Psoas muscle (tissue), 8 donors: ENCODE measurements around the gene GPX4. TPM values are rescaled to one million over a fixed set of nuclear protein-coding genes. Genes with fewer than 3 reads are reported as not detected.

Experiments
- ATAC-seq, 4 donors: fragments of 200-7000 bp; cut with Tn5 transposase; one replicate each; pipeline ENCODE4 v1.9.1; 2020; ENCODE audit warnings: moderate library complexity in 3 of 4, mild to moderate bottlenecking in 2 of 4
- DNase-seq, 2 donors: peaks; one replicate each; pipeline ENCODE4 v3.0.0-alpha.2; 2020
- H3K27ac ChIP-seq: fragments of 200-600 bp; one replicate; pipeline ENCODE4 v1.8.0; 2022
- H3K27me3 ChIP-seq, 3 donors: fragments of 200-600 bp in 1 of 3; one replicate each; pipeline versions ENCODE4 v1.6.1 to v1.8.0; 2013 to 2022; ENCODE audit warnings: low read length in 2 of 3, mild to moderate bottlenecking in 2 of 3, moderate library complexity in 1 of 3; ENCODE audit not compliant: insufficient read depth in 3 of 3
- H3K36me3 ChIP-seq, 2 donors: fragments of 200-600 bp in 1 of 2; one replicate each; pipeline versions ENCODE4 v1.6.1 to v1.8.0; 2013 to 2022; ENCODE audit warnings: low read depth in 1 of 2, mild to moderate bottlenecking in 1 of 2, moderate library complexity in 1 of 2; ENCODE audit not compliant: insufficient read depth in 1 of 2
- H3K4me1 ChIP-seq: fragments of 200-600 bp; one replicate; pipeline ENCODE4 v1.8.0; 2022
- H3K4me3 ChIP-seq: fragments of 200-600 bp; one replicate; pipeline ENCODE4 v1.8.0; 2022; ENCODE audit warnings: mild to moderate bottlenecking
- H3K9me3 ChIP-seq: fragments of 200-600 bp; one replicate; pipeline ENCODE4 v1.8.0; 2022
- whole genome bisulfite sequencing, 3 donors: extraction: QIAGEN DNeasy Blood & Tissue Kit; methylation state at CpG; one replicate each; pipeline versions ENCODE4 v1.1.6 to v1.1.7; 2013; 5-methylcytosine and 5-hydroxymethylcytosine counted together
- intact Hi-C, 2 donors: fragments of 100-400 bp; cut with DNase I; formaldehyde crosslinking; loops; one replicate each; pipeline versions ENCODE4 v1.11.0 to v1.14.2; 2022
- polyA plus RNA-seq, 3 donors: library from polyadenylated mRNA; stranded (reverse); fragments of 200-250 nt; gene quantifications; one replicate each; pipeline ENCODE4 v1.2.3, GENCODE V29; 2013
- total RNA-seq, 4 donors: library from RNA; stranded (reverse); fragmentation: NEBNext Ultra II Directional in 2 of 4; extraction: Animal tissue kit (Norgen Biotek cat#: 25700) in 2 of 4; gene quantifications; one replicate each; pipeline versions ENCODE4 v1.2.1 to v1.2.4, GENCODE V29; 2021 to 2023
- TF ChIP-seq, protein P1 (sequence below): fragments of 200-600 bp; IDR thresholded peaks from one replicate; pipeline ENCODE4 v1.8.0; 2022; ENCODE audit warnings: antibody characterized with exemption
- donor health status: healthy with polysubstance abuse.
- donor health status: DM: no; HTN: no; CAD: no; lungs with moderate emphysema.
- donor health status: Bipolar disorder and iron deficiency.
- donor health status: healthy.
- donor health status: DM: yes; HTN: yes; CAD: no.
- donor health status: DM: no; HTN: no; CAD: no.
- donor health status: DM: no; HTN: no; CAD: no.
- donor health status: DM: yes; HTN: yes; CAD: no.

The GPX4 gene
- total and polyA plus RNA-seq, 7 donors, result 279 to 762 (median 490) TPM

DNA sequence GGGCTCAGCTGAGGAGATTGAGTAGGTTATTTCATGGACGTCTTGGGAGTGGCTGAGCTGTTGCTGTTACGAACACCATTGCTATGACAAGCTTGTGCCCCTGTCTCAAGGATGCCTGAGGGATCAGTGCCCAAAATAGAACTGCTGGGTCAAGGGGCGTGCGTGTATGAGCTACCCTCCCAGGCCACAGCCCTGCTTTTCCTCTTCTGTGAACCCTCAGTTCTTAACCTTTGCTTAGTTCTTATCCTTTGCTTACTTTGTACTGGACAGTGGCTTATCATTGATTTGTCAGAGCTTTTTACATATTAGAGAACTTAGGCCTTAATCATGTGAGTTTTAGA is 27.8 kb upstream of the GPX4 start:
- H3K4me3 ChIP-seq, result no peak overlapping the region
- H3K27me3 ChIP-seq, result peaks cover 0 to 17% (median 6%) of the 10 kb centered on the region in 3 donors
- WGBS, 3 donors, result 78 to 81% (median 78%) methylated on average over 4 of the region's 4 CpGs
- TF ChIP-seq, protein P1, sequence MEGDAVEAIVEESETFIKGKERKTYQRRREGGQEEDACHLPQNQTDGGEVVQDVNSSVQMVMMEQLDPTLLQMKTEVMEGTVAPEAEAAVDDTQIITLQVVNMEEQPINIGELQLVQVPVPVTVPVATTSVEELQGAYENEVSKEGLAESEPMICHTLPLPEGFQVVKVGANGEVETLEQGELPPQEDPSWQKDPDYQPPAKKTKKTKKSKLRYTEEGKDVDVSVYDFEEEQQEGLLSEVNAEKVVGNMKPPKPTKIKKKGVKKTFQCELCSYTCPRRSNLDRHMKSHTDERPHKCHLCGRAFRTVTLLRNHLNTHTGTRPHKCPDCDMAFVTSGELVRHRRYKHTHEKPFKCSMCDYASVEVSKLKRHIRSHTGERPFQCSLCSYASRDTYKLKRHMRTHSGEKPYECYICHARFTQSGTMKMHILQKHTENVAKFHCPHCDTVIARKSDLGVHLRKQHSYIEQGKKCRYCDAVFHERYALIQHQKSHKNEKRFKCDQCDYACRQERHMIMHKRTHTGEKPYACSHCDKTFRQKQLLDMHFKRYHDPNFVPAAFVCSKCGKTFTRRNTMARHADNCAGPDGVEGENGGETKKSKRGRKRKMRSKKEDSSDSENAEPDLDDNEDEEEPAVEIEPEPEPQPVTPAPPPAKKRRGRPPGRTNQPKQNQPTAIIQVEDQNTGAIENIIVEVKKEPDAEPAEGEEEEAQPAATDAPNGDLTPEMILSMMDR, result no peak
- H3K4me1 ChIP-seq, result peaks cover 3% of the 10 kb centered on the region
- DNase-seq (no peak), ATAC-seq (no peak)
- no peaks in the 10 kb centered on the region for H3K36me3 ChIP-seq
- H3K27ac ChIP-seq, result no peak overlapping the region
- intact Hi-C loops, result no loop called here
- no peaks in the 10 kb centered on the region for H3K9me3 ChIP-seq

GRCh38 chr19:1076951-1077350 is 26.8 kb upstream of the GPX4 start:
- no peaks in the 10 kb centered on the region for H3K4me1 ChIP-seq
- intact Hi-C loops, result no loop called here
- TF ChIP-seq, protein P1, result no peak
- ATAC-seq, result no peak
- DNase-seq, result peak; percentile 63 to 79
- 60% methylated on average over 16 of the region's 16 CpGs for WGBS, 3 donors
- H3K4me3 ChIP-seq, result no peak overlapping the region
- H3K9me3 ChIP-seq, result no peaks in the 10 kb centered on the region
- H3K27me3 ChIP-seq, result peaks cover 0 to 7% (median 4%) of the 10 kb centered on the region in 3 donors
- no peak overlapping the region for H3K27ac ChIP-seq
- no peaks in the 10 kb centered on the region for H3K36me3 ChIP-seq

GRCh38 chr19:1079566-1080111 is 24.2 kb upstream of the GPX4 start:
- TF ChIP-seq, protein P1, result no peak
- DNase-seq (no peak), ATAC-seq (no peak)
- H3K36me3 ChIP-seq, result no peaks in the 10 kb centered on the region
- no peaks in the 10 kb centered on the region for H3K9me3 ChIP-seq
- 83 to 89% (median 86%) methylated on average over 36 to 45 of the region's 45 CpGs for WGBS, 3 donors
- H3K27ac ChIP-seq, result no peak overlapping the region
- peaks cover 0 to 5% (median 0%) of the 10 kb centered on the region in 3 donors for H3K27me3 ChIP-seq
- intact Hi-C loops, result no loop called here
- H3K4me1 ChIP-seq, result no peaks in the 10 kb centered on the region
- no peak overlapping the region for H3K4me3 ChIP-seq

DNA sequence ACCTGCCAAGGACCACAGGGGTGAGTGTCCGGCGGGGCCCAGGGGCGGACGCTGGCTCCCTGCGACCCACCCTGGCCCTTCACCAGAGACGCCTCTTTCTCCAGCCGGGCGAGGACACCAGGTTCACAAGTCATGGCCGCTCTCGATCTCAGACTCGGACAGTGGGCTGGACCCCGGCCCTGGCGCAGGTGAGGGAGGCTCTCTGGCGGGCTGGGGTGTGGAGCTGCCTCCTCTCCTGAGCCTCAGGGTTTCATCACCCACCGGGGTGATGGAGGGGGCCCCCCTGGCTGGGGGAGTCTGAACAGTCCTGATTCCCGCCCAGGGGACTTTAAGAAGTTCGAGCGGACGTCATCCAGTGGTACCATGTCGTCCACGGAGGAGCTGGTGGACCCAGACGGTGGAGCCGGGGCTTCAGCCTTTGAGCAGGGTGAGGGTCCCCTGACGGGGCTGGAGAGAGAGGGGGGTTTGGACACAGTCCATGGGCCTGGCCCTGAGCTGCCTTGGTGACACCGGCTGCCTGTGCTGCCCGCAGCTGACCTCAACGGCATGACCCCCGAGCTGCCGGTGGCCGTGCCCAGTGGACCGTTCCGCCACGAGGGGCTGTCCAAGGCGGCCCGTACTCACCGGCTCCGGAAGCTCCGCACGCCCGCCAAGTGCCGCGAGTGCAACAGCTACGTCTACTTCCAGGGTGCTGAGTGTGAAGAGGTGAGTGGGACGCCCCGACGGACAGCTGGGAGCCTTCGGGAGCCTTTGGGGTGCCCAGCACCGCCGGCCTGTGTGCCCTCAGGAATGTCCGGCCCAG is 23.2 kb upstream of the GPX4 start:
- Histone ChIP-seq H3K27me3 (peaks cover 0 to 5% (median 0%) of the 10 kb centered on the region in 3 donors), H3K4me1 (no peaks in the 10 kb centered on the region), H3K27ac (no peak overlapping the region), H3K9me3 (no peaks in the 10 kb centered on the region), H3K4me3 (no peak overlapping the region), H3K36me3 (no peaks in the 10 kb centered on the region)
- ATAC-seq (no peak), DNase-seq (no peak)
- TF ChIP-seq, protein P1, result no peak
- intact Hi-C loops, result no loop called here
- WGBS, 3 donors, result 89 to 90% (median 90%) methylated on average over 47 to 50 of the region's 50 CpGs
